HEK293T (cell line): ENCODE results near the gene POMP.

Experiments used
- ARNT ChIP-seq: fragments of 450-650 bp; IDR thresholded peaks from 2 replicates; pipeline ENCODE4 v1.6.1; 2017; ENCODE audit warnings: mild to moderate bottlenecking
- BHLHE40 ChIP-seq: fragments of 450-650 bp; IDR thresholded peaks from 2 replicates; pipeline ENCODE4 v1.6.1; 2016; ENCODE audit warnings: mild to moderate bottlenecking, moderate library complexity, borderline replicate concordance
- ELF4 ChIP-seq: fragments of 450-650 bp; IDR thresholded peaks from 2 replicates; pipeline ENCODE4 v1.6.1; 2017; ENCODE audit warnings: antibody characterized with exemption
- FOXM1 ChIP-seq: fragments of 450-650 bp; IDR thresholded peaks from 2 replicates; pipeline ENCODE4 v1.6.1; 2017; ENCODE audit warnings: mild to moderate bottlenecking, borderline replicate concordance
- HDGF ChIP-seq: fragments of 450-650 bp; IDR thresholded peaks from 2 replicates; pipeline ENCODE4 v1.6.1; 2017; ENCODE audit warnings: antibody characterized with exemption, borderline replicate concordance
- L3MBTL2 ChIP-seq: fragments of 450-650 bp; conservative IDR thresholded peaks from 2 replicates; pipeline ENCODE4 v1.6.1; 2016; ENCODE audit warnings: mild to moderate bottlenecking

DNA sequence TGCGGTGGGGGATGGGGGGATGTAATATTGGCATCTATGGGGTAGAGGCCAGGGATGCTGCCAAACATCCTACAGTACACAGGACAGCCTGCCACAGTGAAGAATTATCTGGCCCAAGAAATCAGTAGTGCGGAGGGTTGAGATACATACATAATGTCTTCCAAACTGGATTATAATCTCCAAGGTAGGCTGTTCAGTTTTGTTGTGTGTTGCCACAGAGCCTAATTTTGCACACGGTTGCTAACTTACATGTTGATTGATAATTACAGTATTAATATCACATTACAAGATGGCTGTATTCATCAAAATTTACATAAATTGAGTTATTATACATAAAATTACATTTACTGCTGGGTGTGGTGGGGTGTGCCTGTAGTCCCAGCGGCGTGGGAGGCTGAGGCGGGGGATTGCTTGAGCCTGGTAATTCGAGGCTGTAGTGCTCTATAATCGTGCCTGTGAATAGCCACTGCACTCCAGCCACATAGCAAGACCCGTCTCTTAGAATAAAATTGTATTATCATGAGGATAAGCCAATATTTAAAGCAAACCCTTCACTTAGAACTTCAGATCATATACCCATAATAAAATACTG, 8.1 kb downstream of the POMP start:
- TF ChIP-seq FOXM1 (no peak), BHLHE40 (no peak), ELF4 (no peak), HDGF (no peak), ARNT (no peak), L3MBTL2 (no peak)
